HG03103 (cell line): Measurements from ENCODE around the gene DDX50.
A peak's percentile ranks its signal among the peaks of the same experiment; 100 is the strongest.
"Not testable (repeated sequence)": the region's sequence is repeated elsewhere in the genome, so short reads cannot be mapped to it uniquely, and the experiment has no call there.

Experiments
- ATAC-seq: cut with Tn5 transposase; IDR thresholded peaks from one replicate; pipeline ENCODE4 v1.9.1; 2021; ENCODE audit warnings: low read depth; ENCODE audit not compliant: unreplicated experiment

The DDX50 gene

DNA sequence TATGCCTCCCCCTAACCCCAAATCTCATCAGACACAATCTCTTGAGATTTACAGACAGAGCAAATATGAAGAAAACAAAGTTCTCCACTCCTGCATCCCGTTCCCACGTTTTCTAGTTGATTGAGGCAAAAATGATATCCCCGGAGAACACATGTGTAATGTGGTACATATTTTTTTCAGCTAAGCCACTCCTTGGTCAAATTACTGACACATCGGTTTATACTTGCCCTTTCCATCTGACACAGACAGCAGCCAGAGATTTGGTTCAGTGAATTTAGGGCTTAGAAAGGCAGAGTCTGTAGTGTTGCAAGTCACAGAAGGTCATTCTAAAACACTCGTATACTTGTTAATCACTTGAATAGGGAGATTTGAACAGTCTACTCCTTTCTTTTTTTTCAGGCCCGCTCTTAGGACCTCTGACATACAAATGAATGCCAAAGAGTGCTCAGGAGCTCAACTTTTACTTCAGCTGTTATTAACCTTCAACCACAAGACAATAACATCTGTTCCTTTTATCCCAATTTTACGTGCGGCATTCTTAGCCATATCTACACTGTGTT is 1.8 kb upstream of the DDX50 start:
- no peak for ATAC-seq

DNA sequence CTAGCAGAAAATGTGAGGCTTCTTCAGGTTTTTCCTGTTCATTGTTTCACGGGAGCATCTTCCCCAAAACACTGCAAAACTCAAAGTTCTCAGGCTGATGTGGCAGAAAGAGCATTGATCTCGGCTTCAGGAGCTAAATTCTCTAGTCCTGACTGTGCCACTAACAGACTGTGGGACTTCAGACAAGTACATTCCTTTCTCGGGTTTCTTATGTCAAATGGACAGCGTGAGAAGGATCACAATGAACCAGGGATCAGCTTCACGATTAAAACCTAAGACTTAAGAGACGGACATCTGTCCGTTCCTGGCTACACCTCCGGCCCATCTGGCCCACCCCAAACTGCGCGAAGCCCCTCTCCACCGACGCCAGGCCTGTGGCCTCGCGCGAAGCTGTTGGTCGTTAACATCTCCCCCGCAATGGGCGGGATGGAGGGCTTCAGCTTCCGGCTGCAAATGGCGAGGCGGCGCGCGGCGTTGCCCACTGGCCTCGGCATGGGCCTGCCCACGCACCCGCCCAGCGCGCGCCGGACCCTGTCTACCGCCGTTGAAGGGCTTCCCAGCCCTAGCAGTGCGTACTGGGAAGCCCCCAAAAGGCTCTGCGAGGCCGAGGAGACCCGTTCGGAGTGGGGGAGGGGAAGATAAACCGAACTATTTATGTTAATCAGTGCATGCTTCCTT is 549 bp upstream of the DDX50 start:
- ATAC-seq, result peak; percentile 29

DNA sequence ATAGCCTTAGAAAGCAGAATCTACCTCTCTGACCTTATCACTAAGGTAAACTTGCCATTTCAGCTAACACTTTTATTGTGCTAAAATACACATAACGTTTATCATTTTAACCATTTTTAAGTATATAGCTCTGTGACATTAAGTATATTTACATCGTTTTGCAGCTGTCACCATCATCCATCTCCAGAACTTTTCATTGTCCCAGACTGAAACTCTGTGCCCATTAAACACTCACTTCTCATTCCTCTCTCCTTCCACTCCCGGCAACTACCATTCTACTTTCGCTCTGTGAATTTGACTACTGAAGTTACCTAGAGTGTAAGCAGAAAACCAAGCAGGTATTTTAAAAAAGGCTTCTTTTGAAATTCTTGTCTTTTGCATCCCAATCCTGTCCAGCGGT is 1.3 kb downstream of the DDX50 start:
- no peak for ATAC-seq

DNA sequence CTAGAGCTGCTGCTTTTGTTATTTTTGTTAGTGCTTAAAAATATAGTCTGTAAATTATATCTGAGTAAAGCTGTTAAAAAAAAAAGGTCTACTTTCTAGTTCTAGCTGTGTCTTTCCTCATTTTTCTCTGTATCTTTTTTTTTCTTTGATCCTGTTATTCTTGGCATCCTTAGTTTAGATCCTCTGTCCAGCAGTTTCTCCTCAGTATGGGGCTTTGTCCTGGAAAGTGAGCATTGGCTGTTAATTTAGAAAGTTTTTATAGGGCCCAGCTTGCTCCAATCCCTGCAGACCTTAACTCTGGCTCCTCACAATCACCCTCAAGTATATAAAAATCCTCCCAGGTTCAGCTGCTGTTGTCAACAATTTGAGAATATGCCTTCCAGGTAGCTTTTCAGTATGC is 23.5 kb downstream of the DDX50 start:
- ATAC-seq, result no peak

DNA sequence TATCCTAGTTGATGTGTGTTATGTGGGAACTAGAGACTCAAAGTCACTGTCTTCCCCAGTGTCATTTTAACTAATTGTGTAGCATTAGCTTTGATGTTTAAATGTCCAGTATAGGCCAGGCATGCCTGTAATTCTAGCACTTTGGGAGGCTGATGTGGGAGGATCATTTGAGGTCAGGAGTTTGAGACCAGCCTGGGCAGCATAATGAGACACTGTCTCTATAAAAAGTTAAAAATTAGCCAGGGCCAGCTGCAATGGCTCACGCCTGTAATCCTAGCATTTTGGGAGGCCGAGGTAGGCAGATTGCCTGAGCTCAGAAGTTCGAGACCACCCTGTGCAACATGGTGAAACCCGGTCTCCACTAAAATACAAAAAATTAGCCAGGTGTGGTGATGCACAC is 24.4 kb downstream of the DDX50 start:
- ATAC-seq, result no peak

DNA sequence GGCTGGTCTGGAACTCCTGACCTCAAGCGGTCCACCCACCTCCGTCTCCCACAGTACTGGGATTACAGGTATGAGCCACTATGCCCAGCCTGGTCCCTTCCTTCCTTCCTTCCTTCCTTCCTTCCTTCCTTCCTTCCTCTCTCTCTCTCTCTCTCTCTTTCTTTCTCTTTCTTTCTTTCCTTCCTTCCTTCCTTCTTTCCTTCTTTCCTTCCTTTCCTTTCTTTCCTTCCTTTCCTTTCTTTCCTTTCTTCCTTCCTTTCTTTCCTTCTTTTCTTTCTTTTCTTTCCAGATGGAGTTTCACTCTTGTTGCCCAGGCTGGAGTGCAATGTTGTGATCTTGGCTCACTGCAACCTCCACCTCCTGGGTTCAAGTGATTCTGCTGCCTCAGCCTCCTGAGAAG is 28.0 kb downstream of the DDX50 start:
- not testable (repeated sequence) for ATAC-seq

DNA sequence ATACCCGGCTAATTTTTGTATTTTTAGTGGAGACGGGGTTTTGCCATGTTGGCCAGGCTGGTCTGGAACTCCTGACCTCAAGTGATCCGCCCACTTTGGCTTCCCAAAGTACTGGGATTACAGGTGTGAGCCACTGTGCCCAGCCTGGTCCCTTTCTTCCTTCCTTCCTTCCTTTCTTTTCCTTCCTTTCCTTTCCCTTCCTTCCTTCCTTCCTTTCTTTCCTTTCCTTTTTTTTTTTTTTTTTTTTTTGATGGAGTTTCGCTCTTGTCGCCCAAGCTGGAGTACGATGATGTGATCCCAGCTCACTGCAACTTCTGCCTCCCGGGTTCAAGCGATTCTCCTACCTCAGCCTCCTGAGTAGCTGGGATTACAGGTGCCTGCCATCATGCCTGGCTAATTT is 28.8 kb downstream of the DDX50 start:
- ATAC-seq, result not testable (repeated sequence)

DNA sequence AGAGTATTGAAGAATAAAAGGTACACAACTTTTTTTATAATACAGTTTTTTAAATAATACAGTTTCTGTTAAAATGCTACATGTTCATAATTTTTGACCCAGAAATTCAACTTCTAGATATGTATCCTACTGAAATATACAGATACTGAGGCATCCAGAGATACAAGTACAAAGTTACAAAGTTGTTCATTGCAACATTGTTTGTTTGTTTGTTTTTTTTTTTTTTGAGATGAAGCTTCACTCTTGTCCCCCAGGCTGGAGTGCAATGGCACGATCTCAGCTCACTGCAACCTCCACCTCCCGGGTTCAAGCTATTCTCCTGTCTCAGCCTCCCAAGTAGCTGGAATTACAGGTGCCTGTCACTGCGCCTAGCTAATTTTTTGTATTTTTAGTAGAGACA is 31.7 kb downstream of the DDX50 start:
- ATAC-seq, result not testable (repeated sequence)

DNA sequence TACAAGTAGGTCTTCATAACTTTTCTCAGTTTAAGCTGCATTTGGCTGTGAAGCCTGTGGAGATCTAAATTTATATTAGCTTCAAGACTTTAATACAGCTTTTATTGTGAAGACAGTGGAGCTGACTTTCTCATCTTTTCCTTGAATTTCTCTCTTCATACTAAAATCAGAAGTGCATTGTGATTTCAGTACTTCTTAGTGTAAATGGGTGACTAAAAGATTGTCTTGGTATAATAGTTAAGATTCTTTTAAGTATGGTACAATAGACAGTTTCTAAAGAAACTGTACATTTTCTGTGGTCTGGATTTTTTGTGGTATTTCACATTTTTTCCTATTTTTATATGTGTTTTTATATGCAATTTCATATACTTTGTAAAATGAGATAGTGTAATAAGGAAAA is 33.9 kb downstream of the DDX50 start:
- ATAC-seq, result no peak

DNA sequence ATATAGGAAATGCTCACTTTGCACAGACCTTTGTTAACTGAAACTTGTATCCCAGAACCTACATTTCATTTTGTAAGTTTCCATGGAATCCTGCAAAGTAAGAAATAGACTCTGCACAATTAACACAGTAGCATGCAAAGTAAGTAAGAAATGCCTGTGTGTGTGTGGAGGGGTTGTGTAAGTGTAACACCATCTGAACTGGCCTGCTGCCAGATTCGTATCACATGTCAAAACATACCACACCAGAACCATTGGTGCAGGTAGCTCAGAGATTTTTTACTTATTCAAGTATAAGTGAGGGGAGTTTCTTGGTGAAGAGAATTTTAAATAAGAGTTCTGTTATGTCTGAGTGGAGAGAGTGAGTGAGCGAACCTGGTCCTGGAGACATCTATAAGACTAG is 37.0 kb downstream of the DDX50 start:
- ATAC-seq, result no peak

DNA sequence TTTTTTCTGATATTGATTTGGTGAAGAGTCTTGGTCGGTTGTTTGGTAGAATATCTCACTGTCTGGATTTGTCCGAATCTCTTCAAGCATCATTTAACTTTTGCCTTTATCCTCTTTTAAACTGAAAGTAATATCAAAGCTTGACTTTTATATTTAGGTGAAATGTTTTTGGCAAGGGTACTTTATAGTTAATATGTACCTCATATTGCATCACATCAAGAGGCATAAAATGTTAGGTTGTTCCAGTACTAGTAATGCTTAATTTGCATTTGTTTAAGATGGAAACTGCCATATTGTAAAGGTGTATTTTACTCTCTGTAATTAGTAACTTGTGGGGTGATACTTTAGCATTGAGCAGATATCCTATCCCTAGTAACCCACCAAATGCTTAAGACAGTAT is 37.8 kb downstream of the DDX50 start:
- ATAC-seq, result no peak

DNA sequence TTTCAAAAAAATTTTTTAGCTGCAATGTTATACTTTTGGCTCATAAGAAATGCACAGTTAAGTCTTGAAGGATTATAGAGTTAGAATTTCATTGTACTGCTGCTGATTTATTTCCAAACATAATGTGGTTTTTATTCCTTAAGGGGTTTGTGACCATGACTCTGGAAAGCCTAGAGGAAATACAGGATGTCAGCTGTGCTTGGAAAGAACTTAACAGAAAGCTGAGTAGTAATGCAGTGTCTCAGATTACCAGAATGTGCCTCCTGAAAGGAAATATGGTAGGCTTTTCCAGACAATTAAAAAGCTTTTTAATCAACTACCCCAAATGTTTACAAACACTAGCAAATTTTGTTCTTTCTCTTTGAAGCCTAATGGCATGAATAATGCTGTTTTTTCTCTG is 39.8 kb downstream of the DDX50 start:
- not testable (repeated sequence) for ATAC-seq

DNA sequence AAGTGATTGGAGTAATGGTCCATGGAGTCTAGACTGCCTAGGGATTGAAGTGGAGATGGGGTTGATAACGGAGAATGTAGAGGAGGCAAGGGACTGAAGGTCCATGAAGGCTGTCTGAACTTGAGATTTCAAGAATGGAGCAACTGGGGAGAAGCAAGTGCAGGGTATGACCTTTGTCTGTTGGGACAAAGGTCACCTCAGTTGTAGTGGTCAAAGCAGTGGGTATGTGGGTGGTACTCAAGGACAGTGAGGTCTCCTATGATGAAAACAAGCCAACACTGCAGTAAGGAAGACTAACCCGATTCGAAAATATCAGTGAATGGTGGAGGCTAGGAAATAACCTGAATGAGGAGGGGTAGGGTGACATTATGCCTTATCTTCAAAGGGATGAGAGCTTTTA is 49.5 kb downstream of the DDX50 start:
- no peak for ATAC-seq

DNA sequence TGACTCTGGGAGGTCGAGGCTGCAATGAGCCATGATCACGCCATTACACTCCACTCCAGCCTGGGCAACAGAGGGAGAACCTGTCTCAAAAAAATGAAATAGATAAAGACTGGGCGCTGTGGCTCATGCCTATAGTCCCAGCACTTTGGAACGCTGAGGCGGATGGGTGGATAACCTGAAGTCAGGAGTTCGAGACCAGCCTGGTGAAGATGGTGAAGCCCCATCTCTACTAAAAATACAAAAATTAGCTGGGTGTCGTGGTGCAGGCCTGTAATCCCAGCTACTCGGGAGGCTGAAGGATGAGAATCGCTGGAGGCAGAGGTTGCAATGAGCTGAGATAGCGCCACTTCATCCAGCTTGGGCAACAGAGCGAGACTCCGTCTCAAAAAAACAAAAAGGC is 53.8 kb downstream of the DDX50 start:
- ATAC-seq, result no peak

DNA sequence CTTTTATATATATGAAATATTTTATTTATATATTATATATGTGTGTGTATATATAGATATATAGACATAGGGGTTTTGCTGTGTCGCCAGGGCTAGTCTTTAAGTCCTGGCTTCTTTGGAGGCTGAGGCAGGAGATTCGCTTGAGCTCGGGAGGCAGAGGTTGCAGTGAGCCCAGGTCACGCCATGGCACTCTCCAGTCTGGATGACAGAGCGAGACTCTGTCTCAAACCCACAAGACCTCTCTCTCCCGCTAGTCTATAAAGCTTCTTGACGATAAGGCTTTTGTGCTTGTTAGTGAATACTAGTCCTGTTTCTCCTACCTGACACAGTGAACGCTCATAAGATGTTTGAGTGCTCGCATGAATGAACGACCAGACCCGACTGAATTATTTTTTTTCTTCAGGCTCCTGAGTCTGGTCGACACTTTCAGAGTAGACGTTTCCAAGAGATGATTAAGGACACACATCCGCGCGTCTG is 54.3 kb downstream of the DDX50 start:
- ATAC-seq, result peak; percentile 10

DNA sequence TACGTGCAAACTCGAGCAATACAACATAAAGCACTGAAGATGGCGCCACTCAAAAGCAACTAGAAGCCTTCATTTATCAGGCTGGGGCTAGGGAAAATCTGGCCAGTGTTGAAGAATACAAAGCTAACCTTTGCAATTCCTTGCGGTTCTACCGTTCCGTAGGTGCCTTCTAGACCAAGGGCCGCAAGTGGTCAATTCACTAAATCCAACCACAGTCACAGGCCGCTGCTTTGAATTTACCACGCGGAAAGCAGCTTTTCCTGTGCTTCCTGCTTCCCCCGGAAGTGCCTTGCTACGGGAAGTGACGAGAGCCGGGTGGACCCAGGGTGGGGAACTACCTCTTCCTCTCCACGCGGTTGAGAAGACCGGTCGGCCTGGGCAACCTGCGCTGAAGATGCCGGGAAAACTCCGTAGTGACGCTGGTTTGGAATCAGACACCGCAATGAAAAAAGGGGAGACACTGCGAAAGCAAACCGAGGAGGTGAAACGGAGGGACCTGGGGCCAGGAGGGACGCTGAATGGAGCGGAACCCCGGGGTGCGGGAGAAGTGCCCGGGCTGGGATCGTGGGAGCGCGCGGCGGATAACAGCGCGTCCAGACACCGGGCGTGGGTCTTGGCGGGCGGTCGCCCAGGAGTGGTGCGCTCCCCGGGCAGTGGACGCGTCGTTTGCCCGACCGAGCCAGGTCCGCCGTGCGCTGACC is 54.9 kb downstream of the DDX50 start, which contains the start of gene DDX21:
TSS of gene DDX21 (plus strand) at position 339 of the 701 bp plus-strand sequence. CDS start at position 395, 56 bp downstream.
- peak; percentile 72 for ATAC-seq

DNA sequence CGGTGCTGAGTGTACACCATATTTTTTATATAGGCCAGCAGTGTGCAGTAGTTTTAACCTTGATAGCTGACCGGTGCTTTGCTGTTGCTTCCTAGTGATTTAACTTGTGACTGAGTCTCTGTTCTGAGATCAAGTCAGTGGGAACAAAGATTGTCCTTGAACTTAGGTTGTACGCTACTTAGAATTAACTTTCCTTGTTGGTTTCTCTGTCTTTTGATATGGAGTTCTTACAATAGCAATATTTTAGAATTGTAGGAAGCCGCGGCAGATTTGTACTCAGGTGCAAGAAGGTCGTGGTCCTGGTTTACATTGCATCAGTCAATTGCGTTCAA is 56.1 kb downstream of the DDX50 start:
- ATAC-seq, result no peak

DNA sequence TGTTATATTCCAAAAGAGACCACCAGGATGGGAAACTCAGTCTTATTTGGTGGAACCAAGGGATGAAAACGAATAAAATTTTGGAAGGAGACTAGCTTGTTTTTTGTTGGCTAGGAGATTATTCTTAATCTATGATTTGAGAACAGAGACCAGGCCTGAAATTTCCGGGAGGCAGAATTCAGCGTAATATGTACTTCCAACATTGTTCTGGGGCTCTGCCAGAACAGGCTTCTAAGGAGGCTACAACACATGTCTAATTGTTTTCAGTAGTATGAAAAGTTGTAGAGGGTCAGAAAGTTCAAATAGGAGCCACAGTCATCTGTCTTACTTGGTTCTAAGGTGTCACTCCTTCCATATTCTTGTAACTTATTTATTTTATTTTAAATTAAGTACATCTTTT is 56.5 kb downstream of the DDX50 start:
- ATAC-seq, result no peak

DNA sequence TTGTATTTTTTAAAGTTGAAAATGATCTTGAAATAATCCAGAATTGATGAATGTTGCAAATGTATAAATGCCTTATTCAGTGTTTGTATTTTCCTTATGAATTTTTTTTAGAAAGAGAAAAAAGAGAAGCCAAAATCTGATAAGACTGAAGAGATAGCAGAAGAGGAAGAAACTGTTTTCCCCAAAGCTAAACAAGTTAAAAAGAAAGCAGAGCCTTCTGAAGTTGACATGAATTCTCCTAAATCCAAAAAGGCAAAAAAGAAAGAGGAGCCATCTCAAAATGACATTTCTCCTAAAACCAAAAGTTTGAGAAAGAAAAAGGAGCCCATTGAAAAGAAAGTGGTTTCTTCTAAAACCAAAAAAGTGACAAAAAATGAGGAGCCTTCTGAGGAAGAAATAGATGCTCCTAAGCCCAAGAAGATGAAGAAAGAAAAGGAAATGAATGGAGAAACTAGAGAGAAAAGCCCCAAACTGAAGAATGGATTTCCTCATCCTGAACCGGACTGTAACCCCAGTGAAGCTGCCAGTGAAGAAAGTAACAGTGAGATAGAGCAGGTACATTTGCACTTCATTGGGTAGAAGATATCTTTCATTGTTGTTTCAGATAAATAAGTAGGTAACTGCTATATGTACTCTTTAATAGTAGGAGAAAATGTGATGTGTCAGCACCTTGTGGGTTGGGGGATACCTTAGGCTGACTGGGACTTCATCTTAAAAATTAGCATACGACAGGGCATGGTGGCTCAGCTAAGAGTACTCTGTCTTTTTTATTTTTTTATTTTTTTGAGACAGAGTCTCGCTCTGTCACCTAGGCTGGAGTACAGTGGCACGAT is 58.8 kb downstream of the DDX50 start:
- ATAC-seq, result no peak

DNA sequence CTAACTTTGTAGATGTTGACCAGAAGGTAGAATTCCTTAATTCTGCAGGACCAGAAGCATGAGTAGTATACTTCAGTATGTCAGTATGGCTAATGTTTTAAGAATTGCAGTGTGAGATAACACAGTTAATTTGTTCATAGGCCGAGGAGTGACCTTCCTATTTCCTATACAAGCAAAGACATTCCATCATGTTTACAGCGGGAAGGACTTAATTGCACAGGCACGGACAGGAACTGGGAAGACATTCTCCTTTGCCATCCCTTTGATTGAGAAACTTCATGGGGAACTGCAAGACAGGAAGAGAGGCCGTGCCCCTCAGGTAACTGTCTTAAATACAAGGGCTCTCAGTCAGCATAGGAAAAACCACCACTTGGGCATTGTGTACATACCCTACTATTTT is 62.0 kb downstream of the DDX50 start:
- ATAC-seq, result no peak

DNA sequence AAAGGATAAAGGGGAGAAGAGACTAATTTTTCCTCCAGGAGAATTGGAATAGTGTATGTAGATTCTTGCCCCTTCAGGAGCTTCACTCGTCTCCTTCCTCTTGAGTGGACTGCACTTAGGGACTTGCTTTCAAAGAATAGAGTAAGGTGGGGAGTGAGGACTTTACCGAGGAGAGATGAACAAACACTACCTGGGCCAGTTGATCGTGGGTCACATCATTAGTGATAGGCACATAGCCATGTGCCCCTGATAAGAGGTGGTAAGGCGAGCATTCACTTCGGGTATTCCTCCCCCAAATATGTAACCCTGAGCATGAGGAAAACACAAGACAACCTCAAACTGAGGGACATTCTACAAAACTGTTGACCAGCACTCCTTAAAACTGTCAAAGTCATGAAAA is 72.9 kb downstream of the DDX50 start:
- ATAC-seq, result no peak
